ENCODE results near the gene SLC13A1. TPM values are rescaled to one million over a fixed set of nuclear protein-coding genes. Genes with fewer than 3 reads are reported as not detected.

Gene SLC13A1
- total RNA-seq, 1 experiment from 2014 or later, result not detected

DNA sequence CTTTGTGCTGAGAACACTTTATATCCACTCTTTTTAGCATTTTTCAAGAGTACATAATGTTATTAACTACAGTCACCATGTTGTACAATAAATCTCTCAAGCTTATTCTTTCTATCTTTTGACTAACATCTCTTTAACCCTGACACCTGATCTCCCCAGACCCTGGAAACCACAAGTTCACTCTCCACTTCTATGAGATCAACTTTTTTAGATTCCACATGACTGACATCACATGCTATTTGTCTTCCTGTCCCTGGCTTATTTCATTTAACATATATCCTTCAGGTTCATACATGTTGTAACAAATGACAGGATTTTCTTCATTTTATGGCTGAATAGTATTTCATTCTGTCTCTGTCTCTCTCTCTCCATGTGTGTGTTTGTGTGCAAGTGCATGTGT, 15.5 kb downstream of the SLC13A1 start:
- H3K27ac Mint-ChIP-seq (ENCODE audit: unreplicated experiment), result no peak overlapping the region
- no peak overlapping the region for H3K4me3 Mint-ChIP-seq (ENCODE audit: unreplicated experiment)
- intact Hi-C loops (cut with micrococcal nuclease; ENCODE audit: unreplicated experiment), result no loop called here
- DNase-seq, result no peak
- no peaks in the 10 kb centered on the region for H3K36me3 Mint-ChIP-seq (ENCODE audit: insufficient read depth, unreplicated experiment)
- no peak overlapping the region for H3K4me3 ChIP-seq (ENCODE audit: low read depth, low read length)
- no peaks in the 10 kb centered on the region for H3K4me1 Mint-ChIP-seq (ENCODE audit: low read depth, unreplicated experiment)
- H3K27me3 ChIP-seq (replicated peaks; ENCODE audit: control insufficient read depth, insufficient read depth, low read length), result no peaks in the 10 kb centered on the region
- no TSS peak for BruUV-seq (replicated peaks)
- H3K4me1 ChIP-seq, result no peaks in the 10 kb centered on the region
- peaks cover 5% of the 10 kb centered on the region; the same call in 1 of the 2 replicates for H3K9me3 ChIP-seq
- H3K36me3 ChIP-seq (ENCODE audit: control insufficient read depth, insufficient read depth, low read length), result no peaks in the 10 kb centered on the region
- TF ChIP-seq, protein P1, sequence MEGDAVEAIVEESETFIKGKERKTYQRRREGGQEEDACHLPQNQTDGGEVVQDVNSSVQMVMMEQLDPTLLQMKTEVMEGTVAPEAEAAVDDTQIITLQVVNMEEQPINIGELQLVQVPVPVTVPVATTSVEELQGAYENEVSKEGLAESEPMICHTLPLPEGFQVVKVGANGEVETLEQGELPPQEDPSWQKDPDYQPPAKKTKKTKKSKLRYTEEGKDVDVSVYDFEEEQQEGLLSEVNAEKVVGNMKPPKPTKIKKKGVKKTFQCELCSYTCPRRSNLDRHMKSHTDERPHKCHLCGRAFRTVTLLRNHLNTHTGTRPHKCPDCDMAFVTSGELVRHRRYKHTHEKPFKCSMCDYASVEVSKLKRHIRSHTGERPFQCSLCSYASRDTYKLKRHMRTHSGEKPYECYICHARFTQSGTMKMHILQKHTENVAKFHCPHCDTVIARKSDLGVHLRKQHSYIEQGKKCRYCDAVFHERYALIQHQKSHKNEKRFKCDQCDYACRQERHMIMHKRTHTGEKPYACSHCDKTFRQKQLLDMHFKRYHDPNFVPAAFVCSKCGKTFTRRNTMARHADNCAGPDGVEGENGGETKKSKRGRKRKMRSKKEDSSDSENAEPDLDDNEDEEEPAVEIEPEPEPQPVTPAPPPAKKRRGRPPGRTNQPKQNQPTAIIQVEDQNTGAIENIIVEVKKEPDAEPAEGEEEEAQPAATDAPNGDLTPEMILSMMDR (IDR thresholded peaks at IDR 0.05; ENCODE audit: insufficient read depth in 1 of 2, low read depth in 1 of 2, low read length in 1 of 2, severe bottlenecking in 1 of 2, unreplicated experiment in 1 of 2), result no peak
- CTCF ChIA-PET, result no interaction called here
- H3K9me3 Mint-ChIP-seq (ENCODE audit: unreplicated experiment), result no peaks in the 10 kb centered on the region
- peaks cover 9% of the 10 kb centered on the region for H3K27me3 Mint-ChIP-seq (ENCODE audit: insufficient read depth, unreplicated experiment)
- POLR2A ChIA-PET, result no interaction called here

DNA sequence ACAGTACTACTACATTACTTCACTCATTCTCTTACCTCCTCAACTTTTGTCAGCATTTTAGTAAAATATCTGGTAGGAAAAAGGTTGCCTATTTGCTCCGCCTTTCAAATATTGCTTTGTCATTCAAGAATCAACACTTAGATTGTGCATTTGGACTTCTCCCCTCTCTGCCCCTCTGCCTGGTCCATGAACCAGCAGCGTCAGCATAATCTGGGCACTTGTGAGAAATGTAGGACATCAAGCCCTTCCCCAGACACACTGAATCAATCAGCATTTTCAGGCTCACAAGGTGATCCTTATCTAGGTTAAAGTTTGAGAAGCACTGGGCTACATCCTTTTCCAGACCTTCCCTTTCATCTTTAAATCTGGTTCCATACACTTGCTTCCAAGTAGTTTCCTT, 16.3 kb downstream of the SLC13A1 start:
- POLR2A ChIA-PET, result no interaction called here
- H3K36me3 Mint-ChIP-seq (ENCODE audit: insufficient read depth, unreplicated experiment), result no peaks in the 10 kb centered on the region
- intact Hi-C loops (cut with micrococcal nuclease; ENCODE audit: unreplicated experiment), result no loop called here
- H3K36me3 ChIP-seq (ENCODE audit: control insufficient read depth, insufficient read depth, low read length), result no peaks in the 10 kb centered on the region
- no peaks in the 10 kb centered on the region for H3K9me3 Mint-ChIP-seq (ENCODE audit: unreplicated experiment)
- H3K4me3 ChIP-seq (ENCODE audit: low read depth, low read length), result no peak overlapping the region
- no peaks in the 10 kb centered on the region for H3K27me3 ChIP-seq (replicated peaks; ENCODE audit: control insufficient read depth, insufficient read depth, low read length)
- no peak overlapping the region for H3K4me3 Mint-ChIP-seq (ENCODE audit: unreplicated experiment)
- BruUV-seq (replicated peaks), result no TSS peak
- H3K4me1 Mint-ChIP-seq (ENCODE audit: low read depth, unreplicated experiment), result no peaks in the 10 kb centered on the region
- H3K4me1 ChIP-seq, result no peaks in the 10 kb centered on the region
- peaks cover 9% of the 10 kb centered on the region for H3K27me3 Mint-ChIP-seq (ENCODE audit: insufficient read depth, unreplicated experiment)
- H3K27ac Mint-ChIP-seq (ENCODE audit: unreplicated experiment), result no peak overlapping the region
- DNase-seq, result no peak
- H3K9me3 ChIP-seq, result peaks cover 5% of the 10 kb centered on the region; the same call in 1 of the 2 replicates
- CTCF ChIA-PET, result no interaction called here
- TF ChIP-seq, protein P1 (IDR thresholded peaks at IDR 0.05; ENCODE audit: insufficient read depth in 1 of 2, low read depth in 1 of 2, low read length in 1 of 2, severe bottlenecking in 1 of 2, unreplicated experiment in 1 of 2), result no peak

DNA sequence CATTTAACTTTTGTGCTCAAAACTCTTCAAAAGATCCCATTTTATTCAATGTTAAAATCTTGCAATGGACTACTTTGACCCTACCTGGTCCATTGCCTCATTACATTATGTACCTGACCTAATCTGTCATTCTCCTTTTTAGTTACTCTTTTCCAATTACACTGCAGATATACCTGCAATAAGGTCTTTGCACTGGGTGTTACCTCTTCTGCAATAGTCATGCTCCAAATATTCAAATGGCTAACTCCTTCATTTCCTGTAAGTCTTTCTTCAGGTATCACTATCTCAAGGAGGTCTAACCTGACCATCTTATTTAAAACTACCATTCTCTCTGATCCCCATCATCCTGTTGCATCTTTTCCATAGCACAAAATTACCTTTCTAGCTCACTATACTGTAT, 22.3 kb downstream of the SLC13A1 start:
- H3K36me3 ChIP-seq (ENCODE audit: control insufficient read depth, insufficient read depth, low read length), result no peaks in the 10 kb centered on the region
- Mint-ChIP-seq H3K4me3 (ENCODE audit: unreplicated experiment) (no peak overlapping the region), H3K4me1 (ENCODE audit: low read depth, unreplicated experiment) (no peaks in the 10 kb centered on the region), H3K36me3 (ENCODE audit: insufficient read depth, unreplicated experiment) (no peaks in the 10 kb centered on the region), H3K27ac (ENCODE audit: unreplicated experiment) (no peak overlapping the region), H3K27me3 (ENCODE audit: insufficient read depth, unreplicated experiment) (peaks cover 9% of the 10 kb centered on the region), H3K9me3 (ENCODE audit: unreplicated experiment) (no peaks in the 10 kb centered on the region)
- H3K4me1 ChIP-seq, result no peaks in the 10 kb centered on the region
- no peak overlapping the region for H3K4me3 ChIP-seq (ENCODE audit: low read depth, low read length)
- DNase-seq, result no peak
- no peaks in the 10 kb centered on the region for H3K27me3 ChIP-seq (replicated peaks; ENCODE audit: control insufficient read depth, insufficient read depth, low read length)
- POLR2A ChIA-PET, result no interaction called here
- TF ChIP-seq, protein P1 (IDR thresholded peaks at IDR 0.05; ENCODE audit: insufficient read depth in 1 of 2, low read depth in 1 of 2, low read length in 1 of 2, severe bottlenecking in 1 of 2, unreplicated experiment in 1 of 2), result no peak
- no TSS peak for BruUV-seq (replicated peaks)
- intact Hi-C loops (cut with micrococcal nuclease; ENCODE audit: unreplicated experiment), result no loop called here
- CTCF ChIA-PET, result no interaction called here
- no peaks in the 10 kb centered on the region for H3K9me3 ChIP-seq

All from Caco-2 (cell line).